GM21825 (cell line): ENCODE data around the gene LRIG3.

ENCODE experiments used
- ATAC-seq: cut with Tn5 transposase; IDR thresholded peaks from one replicate; pipeline ENCODE4 v1.9.1; 2021; ENCODE audit warnings: mild to moderate bottlenecking, moderate library complexity; ENCODE audit not compliant: unreplicated experiment

LRIG3 gene

DNA sequence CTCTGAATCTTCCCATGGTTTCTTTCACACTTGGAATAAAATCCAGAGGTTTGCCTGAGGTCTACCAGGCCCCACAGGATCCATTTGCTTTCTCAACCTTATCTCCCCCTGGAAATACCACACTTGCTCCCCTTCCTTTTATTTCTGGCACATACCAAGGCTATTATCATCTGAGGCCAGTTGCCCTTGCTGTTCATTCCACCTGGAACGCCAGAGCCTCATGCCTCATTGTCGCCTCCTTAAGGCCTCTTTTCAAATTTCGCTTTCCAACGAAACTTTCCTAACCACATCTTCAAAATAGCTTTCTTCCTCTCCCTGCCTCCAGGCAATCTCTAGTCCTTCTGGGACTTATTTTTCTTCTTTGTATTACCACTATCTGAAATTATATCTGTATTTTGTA is 11.2 kb upstream of the LRIG3 start:
- no peak for ATAC-seq

DNA sequence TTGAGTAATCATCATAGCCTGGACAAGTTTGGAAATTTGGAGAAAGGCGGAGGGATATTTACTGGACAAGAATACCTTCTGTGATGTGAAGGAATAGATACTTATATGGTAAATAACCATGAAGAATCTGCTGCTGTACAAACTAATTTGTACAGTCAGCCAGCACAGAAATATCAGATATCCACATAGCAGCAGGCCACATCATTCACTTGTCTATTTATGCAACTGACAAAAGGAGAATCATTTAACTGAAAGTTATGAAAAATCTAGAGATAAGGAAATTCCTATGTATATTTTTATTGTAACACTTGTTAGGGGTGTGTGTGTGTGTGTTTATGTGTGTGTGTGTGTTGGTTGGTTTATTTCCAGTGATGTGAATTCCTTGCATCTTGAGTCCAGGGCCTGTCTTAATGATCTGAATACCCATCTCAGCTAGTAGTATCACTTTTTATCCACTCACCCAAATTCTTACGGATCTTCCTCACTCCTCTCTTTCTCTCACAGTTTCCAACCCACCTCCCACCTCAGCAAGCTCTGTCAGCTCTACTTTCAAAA is 10.5 kb upstream of the LRIG3 start:
- no peak for ATAC-seq

DNA sequence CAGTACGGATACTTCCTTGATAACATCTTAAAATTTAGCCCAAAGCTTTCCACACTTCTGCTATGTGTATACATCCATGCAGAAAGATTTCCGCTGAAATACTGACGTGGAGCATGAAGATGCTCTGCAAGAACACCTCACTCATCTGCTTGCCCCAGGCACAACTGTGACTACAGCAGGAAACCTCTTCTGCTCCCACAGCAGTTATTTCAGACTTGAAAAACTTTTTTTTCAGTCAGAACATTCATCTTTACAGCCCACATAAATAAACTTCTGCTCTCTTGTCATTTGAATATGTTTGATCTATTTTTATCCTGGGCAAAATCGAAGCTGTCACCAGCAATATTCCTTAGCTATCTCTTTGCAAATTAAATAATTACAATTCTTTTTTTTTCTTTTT is 6.8 kb upstream of the LRIG3 start:
- no peak for ATAC-seq

DNA sequence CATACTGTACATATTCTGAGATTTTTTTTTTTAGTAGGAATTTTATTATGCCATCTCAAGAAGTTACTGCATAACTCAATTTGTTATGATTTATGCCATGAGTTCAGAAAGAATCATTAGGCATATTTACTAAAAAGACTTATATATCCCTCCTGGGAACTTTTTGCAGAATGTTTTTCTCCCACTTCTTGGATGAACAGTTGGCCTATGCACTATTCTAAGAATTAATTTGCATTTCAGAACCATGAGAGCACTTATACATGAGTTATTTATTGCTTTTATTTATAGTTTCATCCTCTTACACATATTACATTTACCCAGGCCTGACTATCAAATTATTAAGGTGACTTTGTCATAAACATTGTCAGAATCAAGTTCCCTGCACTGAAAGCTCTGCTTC is 6.3 kb upstream of the LRIG3 start:
- ATAC-seq, result no peak

DNA sequence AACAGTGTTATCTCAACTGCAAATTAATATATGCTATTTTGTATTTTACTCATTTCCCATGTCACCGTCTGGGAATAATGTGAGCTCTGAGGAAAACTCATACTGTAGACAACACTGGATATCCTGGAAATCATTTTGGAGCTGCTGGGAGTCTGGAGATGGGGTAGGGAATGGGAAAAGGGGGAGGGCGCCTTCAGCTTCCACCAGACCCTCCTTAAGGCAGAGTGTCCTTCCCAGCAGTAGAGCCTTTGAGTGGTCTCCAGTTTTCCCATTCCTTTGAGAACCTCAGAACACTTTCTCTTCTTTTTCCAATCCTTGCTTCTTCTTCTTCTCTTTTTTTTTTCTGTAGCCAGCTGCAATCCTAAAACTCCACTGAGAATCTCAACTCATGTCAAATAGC is 5.4 kb upstream of the LRIG3 start:
- ATAC-seq, result no peak

DNA sequence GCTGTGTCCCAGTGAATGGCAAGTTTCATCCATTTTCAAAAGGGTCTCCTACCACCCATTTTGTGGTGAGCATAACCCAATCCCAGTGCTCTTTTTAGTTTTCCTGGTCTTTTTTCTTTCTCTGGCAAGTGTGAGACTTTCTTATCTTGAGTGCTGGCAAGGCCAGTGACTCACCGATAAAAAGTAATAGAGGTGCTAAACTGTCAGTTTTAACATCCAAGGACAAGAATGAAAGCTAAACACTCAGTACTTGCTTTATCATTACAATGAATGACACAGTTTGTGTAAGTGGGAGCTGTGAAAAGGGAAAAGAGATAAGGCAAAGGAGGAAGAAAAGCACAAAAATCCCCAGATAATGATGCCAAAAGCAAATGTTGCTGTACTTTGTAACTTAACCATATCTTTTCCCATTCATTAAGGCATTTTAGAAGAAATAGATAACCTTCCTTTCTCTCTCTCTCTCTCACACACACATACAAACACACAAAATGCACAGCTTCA is 4.9 kb upstream of the LRIG3 start:
- ATAC-seq, result no peak

DNA sequence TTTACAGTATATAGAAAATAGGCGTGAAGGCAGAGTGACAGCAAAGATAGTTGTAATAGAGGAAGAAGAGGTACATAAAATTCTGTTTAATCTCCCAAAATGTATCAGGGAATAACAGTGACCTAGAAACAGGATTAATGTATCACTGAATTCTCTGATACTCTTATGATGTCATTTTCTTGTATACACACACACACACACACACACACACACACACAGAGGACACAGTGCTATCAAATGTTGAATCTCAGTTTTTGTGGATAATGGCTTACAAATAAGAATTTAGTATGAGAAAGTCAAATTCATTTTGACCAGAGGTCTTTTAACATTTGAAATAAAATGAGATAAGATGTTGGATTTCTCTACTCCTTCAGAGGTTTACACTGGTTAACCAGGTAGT is 4.3 kb upstream of the LRIG3 start:
- ATAC-seq, result no peak

DNA sequence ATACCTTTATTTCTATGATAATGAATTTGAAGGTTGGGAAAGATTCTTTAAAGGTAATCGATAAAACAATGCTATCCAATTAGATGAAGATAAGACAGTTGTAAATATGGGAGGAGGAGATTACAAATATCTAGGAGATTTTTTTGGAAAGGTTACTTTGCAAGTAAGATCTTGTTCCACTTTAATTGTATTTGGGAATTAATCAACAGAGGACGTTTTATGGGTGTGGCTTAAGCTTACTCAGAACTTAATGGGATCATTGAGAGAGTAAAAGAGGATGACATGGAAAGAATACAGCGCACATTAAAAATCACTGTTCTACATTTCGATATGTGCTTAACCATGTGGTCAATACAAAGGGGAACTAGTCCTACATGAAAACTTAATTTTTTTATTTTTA is 3.5 kb upstream of the LRIG3 start:
- no peak for ATAC-seq

DNA sequence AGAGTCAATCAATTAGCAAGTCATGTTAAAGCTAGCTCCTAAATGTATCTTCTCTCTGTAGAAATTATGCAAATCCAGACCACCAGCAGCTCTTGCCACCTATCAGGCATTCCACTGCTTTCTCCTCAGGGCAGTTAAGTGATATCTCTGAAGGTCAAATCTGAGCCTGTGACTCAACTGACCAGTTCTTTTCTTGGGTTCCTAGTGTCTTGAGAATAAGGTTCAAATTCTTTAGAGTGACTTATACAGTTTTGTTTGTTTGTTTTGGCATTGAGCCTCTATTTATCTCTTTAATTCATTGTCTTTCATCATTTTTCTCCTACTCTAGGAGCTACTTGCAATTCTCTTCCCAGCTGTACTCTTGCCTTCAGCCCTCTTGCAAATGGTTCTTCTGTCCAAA is 2.5 kb upstream of the LRIG3 start:
- no peak for ATAC-seq

DNA sequence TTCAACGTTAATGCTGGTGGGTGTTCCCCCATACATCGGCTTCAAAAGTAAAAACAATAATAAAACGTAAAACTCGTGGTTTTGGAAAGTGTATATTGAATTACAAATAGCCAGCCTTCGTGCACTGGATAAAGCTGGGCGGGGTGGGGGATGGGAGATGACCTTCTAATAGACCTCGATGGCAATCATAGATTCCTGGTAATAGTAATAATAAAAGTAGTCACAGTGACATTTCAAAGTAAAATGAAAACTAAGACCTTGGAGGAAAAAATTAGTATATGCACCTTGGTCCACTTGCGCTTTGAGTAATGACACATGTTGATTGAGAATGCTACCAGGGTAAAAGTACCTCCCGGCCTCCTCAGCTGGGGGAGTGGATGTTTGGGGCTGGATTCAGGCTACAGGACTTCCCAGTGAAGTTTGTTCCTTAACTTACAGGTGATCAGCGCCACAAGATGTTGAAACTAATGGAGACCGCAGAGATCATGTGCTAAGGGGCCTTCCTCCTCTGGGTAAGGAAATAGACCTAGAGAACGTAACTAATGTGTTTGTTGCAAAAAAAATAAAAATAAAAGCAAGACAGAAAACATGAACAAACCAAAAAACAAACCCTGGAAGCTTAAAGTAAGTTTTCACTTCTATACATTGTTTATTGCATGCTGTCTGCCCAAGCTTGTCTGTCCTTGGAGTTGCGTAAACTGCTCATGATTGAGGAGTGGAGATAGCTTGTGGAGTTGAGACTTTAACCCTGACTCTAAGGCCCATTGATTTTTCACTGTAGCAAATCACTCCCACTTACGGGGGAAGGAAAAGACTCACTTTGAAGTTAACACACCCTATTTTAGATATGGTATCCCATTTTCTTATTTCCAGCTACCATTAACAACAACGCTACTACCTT is 907 bp upstream of the LRIG3 start:
- no peak for ATAC-seq

DNA sequence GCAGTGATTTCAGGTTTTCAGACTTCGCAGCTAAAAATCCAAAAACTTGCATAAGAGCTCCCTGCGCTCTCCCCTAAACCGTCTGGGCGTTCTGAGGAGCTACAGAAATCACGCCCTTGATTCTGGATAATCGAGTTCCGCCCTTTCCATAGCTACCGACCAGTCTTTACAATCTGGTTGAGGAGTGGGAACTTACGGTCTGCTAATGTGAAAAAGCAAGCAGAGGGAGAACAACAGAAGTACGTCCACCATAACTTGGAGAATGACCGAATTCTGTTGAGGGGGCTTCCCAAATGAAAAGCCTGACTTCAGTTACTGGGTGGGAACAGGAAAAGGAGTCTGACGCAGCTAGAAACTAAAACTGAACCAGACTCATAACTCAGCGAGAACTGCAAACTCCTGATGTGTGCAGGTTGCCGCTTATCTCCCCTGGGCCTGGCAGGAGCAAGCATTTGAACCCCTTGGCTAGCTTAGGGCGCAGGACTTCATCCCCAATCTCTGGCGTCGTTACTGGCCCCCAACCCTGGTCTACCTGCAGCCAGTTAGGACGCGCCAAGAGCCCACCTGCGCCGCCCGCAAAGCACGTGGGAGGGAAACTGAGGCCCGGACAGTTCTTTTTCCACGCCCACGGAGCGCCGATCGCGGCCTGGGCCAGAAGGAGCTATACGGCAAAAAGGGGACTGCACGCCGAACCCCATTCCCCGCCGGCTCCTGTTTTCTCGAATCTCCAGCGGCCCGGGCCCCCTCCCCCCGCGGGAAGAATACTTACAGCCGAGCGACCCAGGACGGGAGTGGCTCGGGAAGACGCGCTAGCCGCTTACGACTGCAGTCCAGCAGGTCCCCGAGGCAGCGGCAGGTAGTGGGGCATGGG is 838 bp downstream of the LRIG3 start:
- ATAC-seq, result no peak

DNA sequence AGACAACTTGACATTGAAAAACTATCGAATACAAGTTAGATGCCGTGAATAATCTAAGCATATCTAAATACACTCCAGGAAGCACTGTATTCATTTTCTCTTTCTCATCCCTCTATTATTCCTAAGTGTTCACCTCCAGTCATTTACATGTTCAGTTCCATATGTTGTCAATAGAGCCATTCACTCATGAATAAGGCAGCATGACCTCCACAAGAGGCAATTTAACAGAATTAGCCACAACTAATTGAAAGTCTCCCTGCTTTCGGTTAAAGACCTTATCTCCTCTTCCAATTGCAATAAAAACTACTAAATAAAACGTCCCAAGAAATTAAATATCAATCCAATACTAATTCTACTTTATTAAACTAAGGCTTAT is 1.8 kb downstream of the LRIG3 start:
- no peak for ATAC-seq

DNA sequence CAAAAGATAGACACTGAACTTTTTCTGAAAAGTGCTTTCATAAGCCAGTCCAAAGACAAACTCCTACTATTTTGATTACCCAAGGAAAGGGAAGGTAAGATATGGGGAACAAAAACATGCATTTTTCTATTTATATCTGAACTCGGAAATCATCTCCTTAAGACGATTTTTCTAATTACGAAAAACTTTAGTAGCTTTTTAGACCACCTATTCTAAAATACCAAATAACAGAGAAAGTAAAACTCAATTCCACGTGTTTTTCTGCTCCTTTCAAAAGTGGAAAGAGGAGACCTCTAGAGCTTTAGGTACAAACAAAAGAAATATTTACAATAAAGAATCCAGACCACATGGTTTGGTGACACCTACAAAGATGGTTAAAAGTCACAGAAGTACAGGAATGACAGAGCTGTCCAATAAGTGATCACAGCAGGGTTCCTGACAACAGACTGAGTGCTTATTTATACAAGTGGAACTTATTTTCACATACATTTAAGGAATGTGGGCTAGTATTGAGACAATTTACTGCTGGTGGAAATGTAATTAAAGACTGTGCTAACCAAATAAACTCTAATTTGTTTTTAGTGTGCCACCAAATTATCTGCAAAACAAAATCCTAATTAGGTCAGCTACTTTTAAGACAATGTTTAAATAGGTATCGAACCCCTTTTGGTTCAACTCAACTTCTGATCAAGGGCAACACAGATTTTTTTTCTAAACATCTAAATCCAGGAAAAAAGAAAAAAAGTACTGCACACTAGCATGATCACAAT is 2.4 kb downstream of the LRIG3 start:
- ATAC-seq, result no peak

DNA sequence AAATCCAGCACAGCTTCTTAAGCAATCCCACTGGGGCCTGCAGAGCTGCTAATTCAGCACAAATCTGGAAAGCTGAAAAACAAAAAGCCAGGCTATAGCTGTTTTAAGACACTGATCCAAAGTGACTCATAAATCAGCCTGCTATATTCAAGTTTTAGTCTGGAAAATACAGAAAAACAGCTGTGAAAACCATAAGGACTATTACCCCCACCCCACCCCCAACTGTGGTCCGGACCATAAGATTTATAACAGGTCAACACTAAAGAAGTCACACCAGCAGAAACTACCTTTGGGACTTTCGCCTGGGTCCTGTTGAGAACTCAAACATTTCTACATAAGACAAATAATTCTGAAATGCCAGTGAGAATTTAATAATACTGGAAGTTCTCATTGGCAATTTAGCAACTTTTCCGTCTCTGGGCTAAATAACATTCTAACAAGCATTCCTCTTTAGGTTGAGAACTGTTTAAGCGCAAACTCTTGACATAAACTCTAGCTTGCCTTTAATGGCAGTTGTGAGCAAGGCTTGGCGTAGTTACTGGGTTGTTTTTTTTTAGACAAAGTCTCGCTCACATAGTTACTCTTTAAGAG is 3.3 kb downstream of the LRIG3 start:
- no peak for ATAC-seq

DNA sequence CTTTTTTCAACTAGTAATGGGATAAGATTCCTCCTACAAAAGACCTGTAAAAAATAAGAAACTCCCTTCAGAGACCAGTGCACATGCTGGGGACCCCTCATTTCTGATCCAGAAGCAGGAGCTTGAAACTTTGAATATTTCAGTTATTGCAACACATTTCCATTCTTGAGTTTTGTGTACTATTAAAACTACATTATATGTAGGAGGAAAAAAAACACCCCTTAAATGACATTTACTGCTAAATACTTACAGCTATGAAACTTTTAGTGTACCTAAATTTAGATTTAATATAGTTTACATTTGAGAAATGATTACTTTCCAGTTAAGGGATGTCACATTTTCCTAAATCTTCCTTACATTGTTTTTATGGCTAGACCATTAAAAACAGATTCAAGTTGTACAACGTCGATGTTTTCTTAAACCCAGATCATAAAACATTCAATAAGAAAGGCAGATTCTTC is 4.1 kb downstream of the LRIG3 start:
- no peak for ATAC-seq

DNA sequence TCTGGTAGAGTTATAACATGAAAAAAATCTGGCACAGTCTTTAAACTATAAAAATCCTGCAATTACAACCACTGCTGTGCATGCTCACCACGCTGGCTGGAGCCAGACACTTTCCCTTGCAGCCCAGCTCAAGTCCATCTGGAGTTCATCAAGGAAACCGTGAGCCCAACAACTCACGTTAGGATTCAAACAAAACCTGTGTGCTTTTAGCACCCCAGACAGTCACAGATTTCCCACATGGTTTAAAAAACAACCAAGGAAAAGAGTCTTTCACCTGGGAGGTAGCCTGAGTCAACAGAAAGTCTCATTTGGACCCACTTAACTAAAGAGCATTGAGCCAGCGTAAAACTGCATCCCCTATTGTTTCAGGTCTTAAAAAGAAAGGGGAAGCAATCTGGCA is 4.7 kb downstream of the LRIG3 start:
- no peak for ATAC-seq

DNA sequence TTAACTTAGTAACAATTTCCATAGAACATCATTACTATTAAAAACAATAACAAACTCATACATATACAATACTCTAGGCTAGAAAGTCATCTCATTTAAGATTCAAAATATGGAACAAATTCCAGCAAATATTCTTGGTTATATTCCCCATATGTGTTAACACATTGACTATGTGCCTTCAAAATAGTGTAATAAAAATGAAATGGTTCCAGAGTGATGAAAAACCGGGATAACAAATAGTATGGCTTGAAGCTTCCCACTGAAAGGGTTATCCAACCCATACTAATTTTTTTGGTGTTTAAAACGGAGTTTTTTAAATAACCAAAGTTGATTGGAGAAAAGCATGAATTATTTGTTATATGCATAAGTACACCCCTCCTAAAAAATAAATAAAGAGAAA is 5.3 kb downstream of the LRIG3 start:
- ATAC-seq, result no peak

DNA sequence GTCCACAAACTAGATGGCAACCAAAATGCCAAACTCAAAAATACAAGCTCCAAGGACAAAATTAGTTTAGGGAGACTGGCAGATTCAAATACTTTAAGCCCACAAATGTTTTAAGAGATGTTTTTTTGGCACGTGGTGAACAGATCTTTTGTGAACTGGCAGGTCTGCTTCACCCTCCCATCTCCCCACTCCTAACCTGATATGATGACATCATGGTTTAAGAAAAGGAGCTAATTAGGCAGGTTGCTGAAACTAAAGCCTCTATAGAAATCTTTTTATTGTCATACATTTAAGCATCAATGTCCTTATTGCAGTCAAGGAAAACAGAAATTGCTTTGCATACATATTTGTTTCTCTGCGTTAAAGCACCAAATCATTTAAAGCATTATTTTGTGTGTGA is 5.8 kb downstream of the LRIG3 start:
- ATAC-seq, result no peak

DNA sequence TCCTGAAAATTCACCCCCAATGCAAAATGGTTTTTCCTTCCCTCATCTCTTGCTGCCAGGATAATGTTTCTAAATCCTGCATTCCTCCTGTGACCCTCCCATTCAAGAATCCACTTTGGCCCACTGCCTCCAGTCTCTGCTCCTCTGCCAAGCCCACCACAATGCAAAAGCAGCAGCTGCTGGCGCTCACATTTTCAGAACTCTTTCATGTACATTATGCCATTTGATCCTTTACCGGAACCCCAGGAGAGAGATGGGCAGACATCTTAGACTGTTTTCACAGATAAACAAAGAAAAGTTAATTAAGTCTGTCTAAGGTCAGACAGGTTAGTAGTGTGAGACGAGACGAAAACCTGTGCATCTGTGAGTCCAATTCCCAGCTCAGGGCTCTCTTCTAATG is 12.9 kb downstream of the LRIG3 start:
- ATAC-seq, result no peak

DNA sequence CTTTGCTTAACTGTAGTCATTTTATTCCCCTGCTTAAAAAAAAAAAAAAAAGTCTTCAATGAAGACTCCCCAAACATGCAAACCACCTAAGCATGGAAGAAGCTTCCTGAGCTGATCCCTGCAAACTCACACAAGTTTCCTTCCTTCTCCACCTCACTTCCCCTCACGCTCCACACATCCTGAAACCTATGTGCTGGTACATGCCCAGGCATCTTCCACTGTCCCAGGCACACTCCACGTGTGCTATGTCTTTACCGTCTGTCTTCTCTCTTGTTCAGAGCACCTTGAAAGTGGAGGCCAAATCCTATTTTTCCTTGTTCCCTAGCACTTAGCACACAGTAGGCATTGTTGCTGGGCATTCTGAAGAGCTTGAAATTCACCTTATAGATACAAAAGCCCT is 13.4 kb downstream of the LRIG3 start:
- ATAC-seq, result no peak
